ENCODE measurements around the gene PIKFYVE.
A peak's percentile ranks its signal among the peaks of the same experiment; 100 is the strongest.
"Not testable (repeated sequence)": the region's sequence is repeated elsewhere in the genome, so short reads cannot be mapped to it uniquely, and the experiment has no call there.

Gene PIKFYVE, protein sequence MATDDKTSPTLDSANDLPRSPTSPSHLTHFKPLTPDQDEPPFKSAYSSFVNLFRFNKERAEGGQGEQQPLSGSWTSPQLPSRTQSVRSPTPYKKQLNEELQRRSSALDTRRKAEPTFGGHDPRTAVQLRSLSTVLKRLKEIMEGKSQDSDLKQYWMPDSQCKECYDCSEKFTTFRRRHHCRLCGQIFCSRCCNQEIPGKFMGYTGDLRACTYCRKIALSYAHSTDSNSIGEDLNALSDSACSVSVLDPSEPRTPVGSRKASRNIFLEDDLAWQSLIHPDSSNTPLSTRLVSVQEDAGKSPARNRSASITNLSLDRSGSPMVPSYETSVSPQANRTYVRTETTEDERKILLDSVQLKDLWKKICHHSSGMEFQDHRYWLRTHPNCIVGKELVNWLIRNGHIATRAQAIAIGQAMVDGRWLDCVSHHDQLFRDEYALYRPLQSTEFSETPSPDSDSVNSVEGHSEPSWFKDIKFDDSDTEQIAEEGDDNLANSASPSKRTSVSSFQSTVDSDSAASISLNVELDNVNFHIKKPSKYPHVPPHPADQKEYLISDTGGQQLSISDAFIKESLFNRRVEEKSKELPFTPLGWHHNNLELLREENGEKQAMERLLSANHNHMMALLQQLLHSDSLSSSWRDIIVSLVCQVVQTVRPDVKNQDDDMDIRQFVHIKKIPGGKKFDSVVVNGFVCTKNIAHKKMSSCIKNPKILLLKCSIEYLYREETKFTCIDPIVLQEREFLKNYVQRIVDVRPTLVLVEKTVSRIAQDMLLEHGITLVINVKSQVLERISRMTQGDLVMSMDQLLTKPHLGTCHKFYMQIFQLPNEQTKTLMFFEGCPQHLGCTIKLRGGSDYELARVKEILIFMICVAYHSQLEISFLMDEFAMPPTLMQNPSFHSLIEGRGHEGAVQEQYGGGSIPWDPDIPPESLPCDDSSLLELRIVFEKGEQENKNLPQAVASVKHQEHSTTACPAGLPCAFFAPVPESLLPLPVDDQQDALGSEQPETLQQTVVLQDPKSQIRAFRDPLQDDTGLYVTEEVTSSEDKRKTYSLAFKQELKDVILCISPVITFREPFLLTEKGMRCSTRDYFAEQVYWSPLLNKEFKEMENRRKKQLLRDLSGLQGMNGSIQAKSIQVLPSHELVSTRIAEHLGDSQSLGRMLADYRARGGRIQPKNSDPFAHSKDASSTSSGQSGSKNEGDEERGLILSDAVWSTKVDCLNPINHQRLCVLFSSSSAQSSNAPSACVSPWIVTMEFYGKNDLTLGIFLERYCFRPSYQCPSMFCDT (N-terminal part only)

DNA sequence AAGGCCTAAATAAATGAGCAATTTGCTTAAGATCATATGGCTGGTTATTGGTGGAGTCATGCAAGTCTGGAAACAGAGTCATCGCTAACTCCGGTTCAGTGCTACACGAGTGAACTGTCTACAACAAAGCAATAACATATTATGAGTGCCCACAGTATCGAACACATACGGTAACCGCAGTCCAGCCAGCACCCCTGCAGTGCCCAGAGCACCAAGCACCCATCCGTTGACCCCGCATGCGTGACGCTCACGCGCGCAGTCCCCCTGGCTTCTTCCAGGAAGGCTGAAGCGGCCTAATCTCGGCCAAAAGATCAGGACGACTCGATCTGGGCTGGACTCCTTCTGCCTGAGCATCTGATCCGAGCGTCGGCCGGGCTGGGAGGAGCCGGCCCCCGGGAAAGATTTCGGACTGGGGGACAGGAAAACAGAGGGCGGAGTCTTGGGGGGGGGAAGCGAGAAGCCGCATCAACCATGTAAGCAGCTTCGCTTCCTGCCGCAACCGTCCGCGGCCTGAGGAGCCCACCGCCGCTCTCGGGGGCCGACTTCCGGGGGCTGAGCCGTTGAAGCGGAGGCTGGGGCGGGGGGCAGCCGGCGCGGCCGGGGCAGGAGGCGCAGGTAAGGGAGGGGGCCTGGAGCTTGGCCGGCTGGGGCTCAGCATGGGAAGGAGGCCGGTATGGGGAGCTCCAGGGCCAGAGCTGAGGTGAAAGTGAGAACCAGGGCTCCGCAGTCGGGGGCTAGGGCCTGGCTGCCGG, at the start of gene PIKFYVE:
TSS of gene PIKFYVE (plus strand) at position 455 of the 752 bp plus-strand sequence. CDS start 5,265 bp downstream, outside the sequence.
- peak; percentile 94 for DNase-seq

DNA sequence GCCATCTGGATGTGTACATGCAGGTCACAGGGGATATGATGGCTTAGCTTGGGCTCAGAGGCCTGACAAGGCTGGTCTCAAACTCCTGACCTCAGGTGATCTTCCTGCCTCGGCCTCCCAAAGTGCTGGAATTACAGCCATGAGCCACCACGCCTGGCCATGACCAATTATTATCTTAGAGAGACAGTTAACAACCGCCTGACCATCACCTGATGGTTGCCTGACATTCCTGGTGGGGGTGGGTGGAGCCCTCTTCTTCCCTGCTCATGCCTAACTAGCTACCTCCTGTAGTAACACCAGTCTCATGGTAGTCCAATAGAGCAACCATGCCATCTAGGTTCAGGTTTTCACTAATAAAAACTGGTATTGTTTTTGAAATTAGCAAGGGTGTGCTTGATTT, 44.2 kb upstream of the PIKFYVE start:
- DNase-seq: not testable (repeated sequence)

DNA sequence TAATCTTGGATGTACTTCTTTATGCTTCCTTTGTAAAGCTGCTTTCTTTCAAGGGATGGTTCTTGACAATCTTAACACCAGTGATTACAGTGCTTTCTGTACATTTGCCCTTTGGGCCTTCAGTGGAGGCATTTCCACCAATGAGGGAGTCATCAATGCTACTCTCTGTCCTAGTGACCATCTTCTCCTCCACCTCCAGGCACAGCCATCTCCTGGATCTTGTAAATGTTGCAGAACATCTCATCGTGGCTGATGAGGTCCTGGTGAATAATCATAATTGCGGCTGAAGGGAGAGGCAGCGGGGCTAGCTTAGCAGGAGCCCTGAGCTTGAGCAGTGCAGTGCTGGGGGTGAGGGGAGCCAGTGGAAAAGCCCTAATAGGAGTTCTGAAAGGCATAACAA, 43.7 kb upstream of the PIKFYVE start:
- DNase-seq: no peak

DNA sequence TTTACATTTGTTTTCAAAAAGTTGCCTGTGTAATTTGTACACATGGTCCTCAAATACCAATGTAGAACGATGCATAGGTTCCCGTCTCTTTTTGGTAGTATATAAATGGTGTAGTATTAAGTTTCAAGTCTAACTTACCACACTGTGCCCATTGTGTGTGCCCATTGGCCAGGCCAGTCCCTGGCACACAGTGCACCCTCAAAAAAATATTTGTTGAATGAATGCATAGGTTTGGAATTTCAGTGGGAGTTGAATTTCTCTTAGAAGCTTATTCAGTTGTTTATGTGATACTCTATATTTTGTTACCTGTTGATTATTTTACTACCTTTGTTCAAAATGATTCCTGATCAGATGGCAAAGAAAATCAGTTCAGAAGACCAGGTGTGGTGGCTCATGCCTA, 41.3 kb upstream of the PIKFYVE start:
- no peak for DNase-seq

DNA sequence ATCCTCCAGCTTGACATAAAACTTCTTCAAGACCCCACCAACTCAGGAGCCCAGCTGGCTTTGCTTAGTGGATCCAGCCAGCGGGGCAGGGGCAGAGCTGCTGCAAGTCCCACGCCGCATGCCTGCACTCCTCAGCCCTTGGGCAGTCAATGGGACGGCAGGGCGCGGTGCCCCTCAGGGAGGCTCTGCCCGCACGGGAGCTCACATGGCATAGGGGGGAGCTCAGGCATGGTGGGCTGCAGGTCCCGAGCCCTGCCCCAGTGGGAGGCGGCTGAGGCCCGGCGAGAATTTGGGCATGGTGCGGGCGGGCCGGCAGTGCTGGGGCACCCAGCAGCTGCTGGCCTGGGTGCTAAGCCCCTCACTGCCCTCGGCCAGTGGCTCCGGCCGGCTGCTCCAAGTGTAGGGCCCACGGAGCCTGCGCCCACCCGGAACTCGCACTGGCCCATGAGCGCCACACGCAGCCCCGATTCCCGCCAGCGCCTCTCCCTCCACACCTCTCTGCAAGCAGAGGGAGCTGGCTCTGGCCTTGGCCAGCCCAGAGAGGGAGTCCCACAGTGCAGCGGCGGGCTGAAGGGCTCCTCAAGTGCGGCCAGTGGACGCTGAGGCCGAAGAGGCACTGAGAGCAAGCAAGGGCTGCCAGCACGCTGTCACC, 38.3 kb upstream of the PIKFYVE start:
- DNase-seq: no peak

DNA sequence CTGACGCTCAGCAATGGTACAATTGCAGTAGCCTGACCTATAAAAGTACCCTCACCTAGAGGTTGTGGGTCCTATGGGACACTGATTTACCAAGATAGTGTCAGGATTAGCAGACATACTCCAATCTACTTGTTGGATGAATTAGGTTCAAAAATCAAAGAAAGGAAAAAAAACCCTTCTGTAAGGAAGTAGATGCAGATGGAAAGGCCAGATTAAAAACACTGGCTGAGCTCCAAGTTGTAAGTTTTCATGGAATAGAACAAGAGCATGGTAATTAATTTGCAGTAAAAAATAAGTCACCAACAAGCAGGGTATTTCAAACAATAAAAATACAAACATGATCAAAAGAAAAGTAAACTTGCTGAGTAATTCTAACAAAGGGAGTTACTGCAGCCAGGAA, 37.6 kb upstream of the PIKFYVE start:
- DNase-seq: no peak

DNA sequence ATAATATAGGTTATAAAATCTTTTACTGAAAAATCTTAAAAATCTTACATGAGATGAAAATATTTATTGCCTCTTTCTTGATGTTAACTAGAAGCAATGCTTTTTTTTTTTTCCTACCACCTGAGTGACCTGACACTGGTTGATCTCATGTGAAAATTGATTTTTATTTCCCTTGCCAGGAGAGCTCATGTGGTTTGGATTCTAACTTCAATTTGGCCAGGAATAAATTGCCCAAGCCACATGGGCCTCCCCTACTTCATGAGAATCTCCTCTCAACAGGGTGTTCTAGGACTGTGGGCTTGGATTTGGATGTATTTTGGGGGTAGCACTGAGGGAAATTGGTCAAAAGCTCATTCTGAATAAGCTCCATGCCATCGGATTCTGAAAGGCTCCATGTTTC, 31.3 kb upstream of the PIKFYVE start:
- DNase-seq: no peak

DNA sequence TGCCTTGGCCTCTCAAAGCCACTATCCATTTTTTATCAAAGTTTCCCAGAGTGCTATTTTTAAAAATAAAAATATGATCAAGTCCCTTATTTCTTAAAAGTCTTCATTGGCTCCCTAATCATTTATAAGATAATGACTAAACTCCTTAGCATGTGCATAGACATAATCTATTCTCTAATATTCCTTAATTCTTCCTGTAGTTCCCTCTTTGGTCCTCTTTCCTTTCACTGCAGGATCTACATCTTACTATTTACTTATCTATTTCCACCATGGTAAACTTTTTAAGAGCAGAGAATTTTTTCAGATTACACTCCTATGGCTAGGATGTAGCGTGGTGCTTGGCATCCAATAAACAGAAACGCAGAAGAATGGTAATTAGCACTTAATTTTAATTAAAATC, 30.2 kb upstream of the PIKFYVE start:
- DNase-seq: no peak

DNA sequence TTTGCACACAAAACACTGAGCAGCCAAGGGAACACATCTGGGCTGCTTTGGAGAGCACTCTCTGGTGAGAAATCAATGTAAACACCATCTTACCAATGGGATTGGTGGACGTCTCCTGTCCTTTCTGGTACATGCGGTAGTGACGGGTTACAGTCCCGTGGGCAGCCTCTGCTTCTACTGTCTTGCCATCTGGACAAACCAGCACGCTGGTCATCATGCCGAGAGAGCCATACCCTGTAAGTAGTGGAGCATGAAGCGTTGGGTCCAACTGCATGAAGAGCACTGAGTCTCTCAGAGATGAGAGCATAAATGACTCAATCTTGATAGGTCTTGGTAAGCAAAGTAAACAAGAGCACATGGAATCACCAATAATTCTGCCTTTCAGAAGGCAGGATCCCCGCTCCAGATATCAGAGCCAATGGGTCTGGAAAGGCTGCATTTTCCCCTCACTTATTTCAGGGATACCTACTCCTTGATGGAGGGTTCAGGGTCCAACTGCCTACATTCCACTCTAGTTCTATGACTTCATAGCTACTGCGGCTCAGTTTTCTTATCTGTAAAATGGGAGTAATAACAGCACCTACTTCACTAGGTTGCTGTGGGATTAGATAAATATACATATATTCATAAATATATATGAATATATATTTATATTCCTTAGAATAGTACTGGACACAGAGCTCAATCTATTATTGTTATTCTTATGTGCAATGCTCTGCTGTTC, 26.1 kb upstream of the PIKFYVE start:
- DNase-seq: no peak

DNA sequence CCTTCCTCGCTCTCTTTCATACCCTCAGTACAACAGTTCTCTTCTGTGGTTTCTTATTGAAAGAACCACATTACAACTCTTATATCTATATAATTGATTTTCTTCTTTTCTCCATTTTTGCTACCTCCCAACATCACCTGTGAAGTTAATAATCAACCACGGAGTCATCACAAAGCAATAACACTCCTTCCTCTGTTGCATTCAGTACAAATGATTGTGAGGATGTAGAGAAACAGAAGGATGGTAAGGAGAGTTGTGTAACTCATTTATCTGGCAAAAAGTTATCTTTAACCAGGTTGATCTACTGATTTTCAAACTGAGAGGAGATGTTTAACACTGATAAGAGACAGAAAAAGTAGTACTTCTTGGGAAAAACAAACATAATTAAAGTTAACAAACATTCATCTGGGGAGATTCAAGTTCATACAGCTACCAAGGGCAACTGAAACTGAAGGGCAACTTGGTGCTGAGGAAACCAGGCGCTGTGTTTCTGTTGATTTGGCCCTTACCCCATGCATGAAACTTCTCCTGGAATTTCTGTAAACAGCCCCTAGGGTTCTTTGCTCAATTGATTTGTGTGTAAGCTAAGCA, 25.3 kb upstream of the PIKFYVE start:
- no peak for DNase-seq

DNA sequence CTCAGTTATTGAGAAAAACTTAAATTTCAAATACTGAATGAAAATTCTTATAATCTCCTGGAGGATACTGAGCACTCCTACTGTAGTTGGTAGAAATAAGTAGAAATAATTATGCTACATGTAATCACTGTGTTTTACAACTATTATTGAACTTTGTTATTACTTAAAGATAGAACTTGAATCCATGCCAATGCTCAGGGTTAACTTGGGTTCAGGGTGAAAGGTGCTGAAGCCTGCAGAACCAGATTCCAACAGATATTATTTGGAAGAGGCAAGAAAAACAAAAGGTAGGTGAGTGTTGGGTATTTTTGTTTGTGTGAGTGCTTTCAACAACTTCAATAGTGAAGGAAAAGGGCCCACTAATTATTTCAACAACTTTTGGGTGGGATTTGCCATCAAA, 21.6 kb upstream of the PIKFYVE start:
- no peak for DNase-seq

DNA sequence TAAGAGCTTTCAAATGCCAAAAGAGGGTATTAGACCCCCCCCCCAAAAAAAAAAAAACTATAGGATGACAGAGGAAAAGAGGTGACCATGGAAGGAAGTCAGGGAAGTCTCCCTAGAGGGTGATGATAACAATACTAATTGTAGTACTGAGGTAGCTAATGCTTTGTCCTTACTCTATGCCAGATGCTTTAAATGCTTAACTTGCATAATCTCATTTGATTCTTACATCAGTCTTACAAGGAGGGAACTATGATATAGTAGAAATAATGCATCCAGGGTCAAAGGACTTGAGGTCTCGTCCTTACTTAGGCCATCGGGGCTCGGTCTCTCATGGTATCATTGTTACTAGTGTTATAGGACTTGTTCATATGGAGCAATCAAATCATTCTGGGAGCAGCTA, 20.3 kb upstream of the PIKFYVE start:
- DNase-seq: no peak

DNA sequence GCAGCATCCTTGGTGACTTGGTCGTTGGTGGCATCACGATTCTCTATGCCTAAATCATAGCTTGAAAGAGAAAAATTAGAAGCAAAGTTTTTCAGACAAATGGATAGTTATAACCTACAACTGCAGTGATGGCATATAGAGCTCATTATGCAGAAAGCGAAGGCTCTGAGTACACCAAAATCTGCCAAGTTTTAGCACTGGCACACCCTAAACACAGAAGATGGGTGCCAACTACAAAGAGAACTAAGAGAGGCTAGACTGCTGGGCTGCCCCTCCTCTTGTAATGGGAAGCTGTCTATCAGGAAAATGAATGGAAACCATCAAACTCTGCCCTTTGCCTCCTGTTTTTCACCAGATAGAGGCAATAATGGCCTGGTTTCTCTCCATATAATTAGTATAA, 17.5 kb upstream of the PIKFYVE start:
- no peak for DNase-seq

DNA sequence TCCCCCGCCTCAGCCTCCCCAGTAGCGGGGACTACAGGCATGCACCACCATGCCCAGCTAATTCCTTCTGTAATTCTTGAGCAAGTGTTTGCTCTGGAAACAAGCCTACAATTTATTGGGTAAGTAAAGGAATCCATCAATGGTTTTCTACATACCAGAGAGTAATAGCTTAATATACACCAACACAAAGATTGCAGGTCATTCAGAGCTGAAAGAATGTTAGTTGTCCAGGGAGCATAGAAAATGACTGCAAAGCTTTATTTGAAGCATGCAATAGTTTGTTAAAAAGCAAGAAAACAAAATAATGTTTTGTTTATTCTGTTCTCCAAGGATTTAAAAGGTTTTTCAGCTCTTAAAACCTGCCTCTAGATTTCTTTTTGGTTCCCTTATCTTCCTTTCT, 16.8 kb upstream of the PIKFYVE start:
- no peak for DNase-seq

DNA sequence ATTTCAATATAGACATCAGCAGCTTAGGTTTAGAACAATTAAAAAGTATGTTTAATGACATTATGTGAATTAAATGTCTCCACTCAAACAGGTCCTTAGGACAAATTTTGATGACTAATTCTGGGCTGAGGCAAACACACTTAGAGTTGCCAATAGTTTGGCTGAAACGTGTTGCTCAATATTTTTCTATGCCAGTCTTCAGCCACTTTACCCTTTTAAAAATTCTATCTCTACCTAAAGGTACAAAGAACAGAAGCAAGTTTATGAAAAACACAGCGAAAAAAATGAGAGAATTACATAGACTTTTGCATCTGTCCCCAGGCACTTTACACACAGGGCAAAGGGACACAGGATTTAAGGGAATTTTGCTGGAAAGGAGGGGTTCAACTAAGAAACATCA, 15.7 kb upstream of the PIKFYVE start:
- no peak for DNase-seq

DNA sequence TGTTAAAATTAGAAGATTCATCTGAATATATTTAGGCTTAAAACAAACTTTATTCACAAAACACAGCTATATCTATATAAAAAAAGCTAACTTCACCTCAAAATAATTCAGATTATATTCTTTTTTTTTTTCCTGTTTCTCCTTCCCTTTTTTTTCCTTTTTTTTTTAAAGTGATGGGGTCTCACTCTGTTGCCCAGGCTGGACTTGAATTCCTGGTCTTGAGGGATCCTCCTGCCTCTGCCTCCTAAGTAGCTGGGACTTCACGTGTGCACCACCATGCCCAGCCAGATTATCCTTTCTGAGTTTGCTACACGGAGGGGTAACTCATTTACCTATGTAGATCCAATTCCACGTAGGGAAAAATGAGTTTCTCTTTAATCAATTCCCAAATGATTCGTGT, 15.0 kb upstream of the PIKFYVE start:
- no peak for DNase-seq

DNA sequence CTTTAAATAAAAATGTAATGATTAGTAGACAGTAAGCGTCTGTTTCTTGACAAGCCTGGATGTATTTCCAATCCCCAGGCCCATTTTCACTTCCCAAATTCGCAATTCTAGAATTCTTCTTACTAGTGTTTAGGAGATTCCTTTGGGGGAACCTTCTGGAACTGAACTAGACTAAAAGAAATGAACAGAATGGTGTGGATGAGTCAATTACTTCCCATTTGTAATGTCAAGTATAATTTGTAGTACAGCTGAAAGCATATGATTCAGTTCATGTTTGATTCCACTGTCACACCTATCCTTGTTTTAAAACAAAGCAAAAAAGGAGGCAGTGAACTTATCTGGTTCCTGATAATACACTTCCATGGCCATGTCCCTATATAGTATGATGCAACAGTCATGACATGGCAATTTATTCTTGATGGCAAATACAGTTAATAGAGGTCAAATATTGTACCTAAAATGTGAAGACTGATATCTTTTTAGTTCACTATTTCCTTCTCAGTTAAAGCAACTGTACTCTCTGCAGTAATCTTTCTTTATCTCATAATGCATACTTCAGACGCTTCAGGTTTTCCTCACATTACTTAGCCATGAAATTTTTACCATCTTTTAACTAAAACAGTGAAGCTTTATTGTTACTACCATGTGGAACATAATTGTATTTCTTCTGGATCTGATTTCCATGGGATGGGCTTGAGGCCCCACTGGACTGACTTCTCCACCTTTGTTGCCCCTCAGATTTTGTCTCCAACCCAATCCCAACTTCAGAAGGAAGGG, 13.2 kb upstream of the PIKFYVE start:
- DNase-seq: no peak

DNA sequence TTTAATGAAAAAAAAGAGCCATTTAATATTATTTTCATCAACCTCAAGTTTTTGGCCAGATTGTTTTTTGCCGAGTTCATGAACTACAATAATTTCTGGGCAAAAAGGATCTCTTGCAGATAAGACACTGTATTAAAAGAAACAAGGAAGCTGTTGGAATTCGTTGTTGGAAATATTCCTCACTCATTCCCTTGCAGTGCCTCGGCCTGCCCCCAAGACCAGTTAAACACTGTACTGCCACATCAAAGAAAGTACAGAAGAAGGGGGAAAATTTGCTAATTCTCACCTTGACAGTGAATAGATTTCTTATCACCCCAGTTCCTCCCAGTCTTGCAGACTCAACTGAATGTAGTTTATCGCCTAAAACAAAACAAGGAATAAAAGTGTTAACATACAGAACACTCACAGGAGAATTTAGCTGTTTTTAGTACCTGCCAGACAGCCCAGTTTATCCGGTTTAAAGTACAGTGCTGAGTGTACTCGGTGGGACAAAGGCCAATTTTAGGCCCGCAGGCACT, 12.4 kb upstream of the PIKFYVE start:
- no peak for DNase-seq

DNA sequence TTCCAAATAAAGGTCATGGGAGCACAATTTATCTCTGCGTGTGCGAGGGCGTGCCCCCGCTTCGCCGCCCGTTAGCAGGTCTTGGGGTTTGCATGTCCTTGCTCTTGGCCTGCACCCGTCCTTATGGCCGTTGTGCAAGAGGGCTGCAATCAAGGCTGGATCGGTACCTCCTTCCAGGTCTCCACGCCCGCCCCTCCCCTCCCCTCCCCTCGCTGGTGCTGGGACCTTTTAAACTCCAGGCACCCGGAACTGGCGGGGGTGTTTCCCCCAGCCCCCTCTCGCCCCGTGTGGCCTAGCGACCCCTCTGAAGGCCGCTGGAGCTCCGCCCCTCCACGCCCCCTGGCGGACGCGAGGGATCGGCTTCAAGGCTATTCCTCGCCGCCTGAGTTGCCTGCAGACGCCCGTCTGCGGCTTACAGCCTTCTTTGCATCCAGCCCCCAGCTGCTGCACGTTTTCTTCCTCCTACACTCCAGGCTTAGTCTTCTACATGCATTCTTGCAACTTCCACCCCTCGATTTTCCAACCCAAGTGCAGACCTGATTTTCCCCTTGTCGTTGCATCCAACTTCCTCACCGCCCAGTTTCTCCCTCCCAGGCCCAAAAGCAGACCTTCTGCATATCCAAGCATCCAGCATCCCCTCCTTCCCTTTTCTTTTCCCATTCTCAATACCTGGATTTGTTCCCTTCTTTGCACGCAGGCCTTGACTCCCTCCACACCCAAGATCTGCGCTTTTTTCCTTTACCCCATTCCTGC, 11.8 kb upstream of the PIKFYVE start:
- DNase-seq: peak; percentile 38

Measured in NCI-H2029 treated with DMSO at 0.1 percent for 48 hours (cell line).